K562 (cell line): Measurements from ENCODE around the gene YTHDC1. TPM values are rescaled to one million over a fixed set of nuclear protein-coding genes. Genes with fewer than 3 reads are reported as not detected.

ENCODE experiments used
- ATF3 ChIP-seq, 2 experiments: fragments of 450-650 bp in 1 of 2; sonication (generic) in 1 of 2; formaldehyde crosslinking in 1 of 2; IDR thresholded peaks in 1 of 2; conservative IDR thresholded peaks in 1 of 2; 2 replicates each; pipeline versions ENCODE4 v1.6.1 to v1.8.1; 2016 to 2023; ENCODE audit warnings: mild to moderate bottlenecking in 2 of 2, moderate library complexity in 2 of 2, inconsistent platforms in 1 of 2, missing genetic modification reagents in 1 of 2
- CBX1 ChIP-seq: sonication (generic); IDR thresholded peaks from 2 replicates; pipeline ENCODE4 v1.6.1; 2016; ENCODE audit warnings: antibody characterized with exemption, low read depth, mild to moderate bottlenecking
- DPF2 ChIP-seq: fragments of 450-650 bp; IDR thresholded peaks from 2 replicates; pipeline ENCODE4 v1.6.1; 2016
- ELF2 ChIP-seq: fragments of 250-450 bp; sonication (Bioruptor Pico); IDR thresholded peaks from 2 replicates; pipeline ENCODE4 v1.5.0; 2021; ENCODE audit warnings: mild to moderate bottlenecking
- GMEB1 ChIP-seq: fragments of 250-450 bp; sonication (Bioruptor Pico); IDR thresholded peaks from 2 replicates; pipeline ENCODE4 v1.4.0; 2020; ENCODE audit warnings: mild to moderate bottlenecking
- MAX ChIP-seq: sonication (generic); formaldehyde crosslinking; IDR thresholded peaks from 2 replicates; pipeline ENCODE4 v1.9.0; 2022; ENCODE audit warnings: mild to moderate bottlenecking, missing genetic modification reagents
- PATZ1 ChIP-seq: fragments of 250-450 bp; sonication (Bioruptor Pico); IDR thresholded peaks from 2 replicates; pipeline ENCODE4 v1.5.0; 2020; ENCODE audit warnings: mild to moderate bottlenecking, borderline replicate concordance
- PML ChIP-seq: IDR thresholded peaks from 2 replicates; pipeline ENCODE4 v1.6.1; 2012; ENCODE audit warnings: low read length, inconsistent platforms
- RHOXF2B ChIP-seq: fragments of 250-450 bp; sonication (Bioruptor Pico); conservative IDR thresholded peaks from 2 replicates; pipeline ENCODE4 v1.5.1; 2021
- SP1 ChIP-seq: sonication (generic); formaldehyde crosslinking; IDR thresholded peaks from 2 replicates; pipeline ENCODE4 v1.8.1; 2022; ENCODE audit warnings: mild to moderate bottlenecking, missing genetic modification reagents
- TEAD1 ChIP-seq, 2 experiments: fragments of 450-650 bp in 1 of 2; sonication (generic) in 1 of 2; formaldehyde crosslinking; IDR thresholded peaks; 2 replicates each; pipeline versions ENCODE4 v1.4.0 to v1.8.0; 2020 to 2022; ENCODE audit warnings: mild to moderate bottlenecking in 2 of 2, missing genetic modification reagents in 1 of 2
- UBTF ChIP-seq, 2 experiments: IDR thresholded peaks; 2 replicates each; pipeline ENCODE4 v1.6.1; 2012; ENCODE audit warnings: improper control_type of control experiment in 2 of 2, low read depth in 2 of 2, low read length in 2 of 2, borderline replicate concordance in 1 of 2
- ZBTB11 ChIP-seq, 3 experiments: fragments of 200-800 bp in 1 of 3; fragments of 250-450 bp in 1 of 3; fragments of 450-650 bp in 1 of 3; sonication (Bioruptor Pico) in 1 of 3; sonication (Bioruptor generic) in 1 of 3; formaldehyde crosslinking in 1 of 3; IDR thresholded peaks; 2 replicates each; pipeline versions ENCODE4 v1.6.1 to v1.8.0; 2016 to 2022; ENCODE audit warnings: mild to moderate bottlenecking in 2 of 3, missing genetic modification characterization in 2 of 3, missing compliant biosample characterization in 1 of 3, moderate library complexity in 1 of 3
- ZFP1 ChIP-seq: fragments of 450-650 bp; formaldehyde crosslinking; IDR thresholded peaks from 2 replicates; pipeline ENCODE4 v1.4.0; 2020; ENCODE audit warnings: mild to moderate bottlenecking, mixed read lengths
- ZNF561 ChIP-seq: fragments of 450-650 bp; formaldehyde crosslinking; conservative IDR thresholded peaks from 2 replicates; pipeline ENCODE4 v1.4.0; 2020; ENCODE audit warnings: mild to moderate bottlenecking, moderate library complexity
- polyA plus RNA-seq, 8 experiments: library from polyadenylated mRNA; depleted of rRNA in 4 of 8; stranded (reverse) in 5 of 8; unstranded in 3 of 8; fragments of >200 nt; fragmentation: Nextera tagmentation in 2 of 8; fragmentation: Illumina TruSeq in 1 of 8; extraction: Ambion mirVana in 2 of 8; extraction: Trizol in 1 of 8; gene quantifications; 2 replicates each; pipeline versions ENCODE4 v1.2.1 to v1.2.3, GENCODE V29; 2011 to 2014; ENCODE audit warnings: inconsistent platforms in 1 of 8, missing spikeins in 1 of 8
- total RNA-seq, 7 experiments: library from RNA; depleted of rRNA in 6 of 7; stranded (reverse); fragments of >200 nt in 6 of 7; fragmentation: Illumina TruSeq in 2 of 7; extraction: Trizol in 2 of 7; gene quantifications; 2 replicates each; pipeline versions ENCODE4 v1.2.1 to v1.2.3, GENCODE V29; 2011 to 2021; ENCODE audit warnings: low replicate concordance in 1 of 7

Gene YTHDC1
- total and polyA plus RNA-seq, 9 of the 15 experiments (the other 6 are each of a cell fraction or from before 2014, with no cell fraction given), result 9.8 to 65.4 (median 51.7) TPM

GRCh38 chr4:68349649-68350360, at the start of gene YTHDC1 (continued):
- peak; percentile 99 for TF ChIP-seq GMEB1 (CRISPR knock-in tag)
- peak; percentile 85 for TF ChIP-seq ATF3 (IDR thresholded peaks at IDR 0.05)
- TF ChIP-seq ATF3 (CRISPR knock-in tag; conservative IDR thresholded peaks at IDR 0.05), result no peak
- no peak for TF ChIP-seq ELF2 (CRISPR knock-in tag)
- no peak for TF ChIP-seq ZNF561 (CRISPR knock-in tag)
- TF ChIP-seq MAX (CRISPR knock-in tag), result peak; percentile 67
- no peak for TF ChIP-seq RHOXF2B (CRISPR knock-in tag)
- TF ChIP-seq PATZ1 (CRISPR knock-in tag), result no peak
- TF ChIP-seq TEAD1 (CRISPR knock-in tag; IDR thresholded peaks at IDR 0.05), result peak in 1 of 2 experiments; percentile 86; a peak in 2 of 4 replicates
- peak in 1 of 3 experiments; percentile 69; a peak in 2 of 6 replicates for TF ChIP-seq ZBTB11 (CRISPR knock-in tag; IDR thresholded peaks at IDR 0.05)
- TF ChIP-seq UBTF (IDR thresholded peaks at IDR 0.05; ENCODE audit: borderline replicate concordance in 1 of 2, low read depth in 2 of 2, low read length in 2 of 2), result 0 out of 4 replicates have a peak, but pooled peaks of 1 of the 2 experiments have one; percentile 43
- peak; percentile 74; the same call in 1 of the 2 replicates for TF ChIP-seq PML
- no peak for TF ChIP-seq DPF2
- TF ChIP-seq SP1, result peak; percentile 88
- TF ChIP-seq ZFP1 (CRISPR knock-in tag), result no peak
- TF ChIP-seq CBX1, result no peak
